D721Med (cell line): ENCODE data around the gene PRRG1.
"Not testable (repeated sequence)": the region's sequence is repeated elsewhere in the genome, so short reads cannot be mapped to it uniquely, and the experiment has no call there.

Experiments used
- DNase-seq: peaks from one replicate; pipeline ENCODE4 v3.0.0; 2011; ENCODE audit warnings: low spot score; ENCODE audit not compliant: insufficient read length
- FAIRE-seq: peaks from 2 replicates; lab custom pipeline; 2011; peaks lifted over from hg19 to GRCh38; lab: Jason Lieb, UNC
- CTCF ChIP-seq: IDR thresholded peaks from 2 replicates; pipeline ENCODE4 v1.5.1; 2012; ENCODE audit warnings: mild to moderate bottlenecking, control low read depth; ENCODE audit not compliant: insufficient read depth; ENCODE audit errors: missing control alignments

The PRRG1 gene

GRCh38 chrX:37407736-37408135 lies 58.6 kb downstream of the PRRG1 start:
- FAIRE-seq = no peak
- no peak for DNase-seq
- TF ChIP-seq CTCF = no peak

GRCh38 chrX:37409278-37409677 lies 60.1 kb downstream of the PRRG1 start:
- FAIRE-seq = no peak
- TF ChIP-seq CTCF = no peak
- DNase-seq = no peak

GRCh38 chrX:37420185-37420584 lies 71.0 kb downstream of the PRRG1 start:
- FAIRE-seq (no peak), DNase-seq (no peak)
- no peak for TF ChIP-seq CTCF

GRCh38 chrX:37420756-37421155 lies 71.6 kb downstream of the PRRG1 start:
- no peak for DNase-seq
- TF ChIP-seq CTCF = no peak
- no peak for FAIRE-seq

GRCh38 chrX:37424000-37424429 lies 74.9 kb downstream of the PRRG1 start:
- no peak for TF ChIP-seq CTCF
- FAIRE-seq (no peak), DNase-seq (no peak)

- FAIRE-seq (no peak), DNase-seq (no peak)
- TF ChIP-seq CTCF = no peak
Measured at GRCh38 chrX:37425370-37425769, 76.2 kb downstream of the PRRG1 start.

GRCh38 chrX:37428962-37429361 lies 79.8 kb downstream of the PRRG1 start:
- not testable (repeated sequence) for FAIRE-seq, DNase-seq

- no peak for TF ChIP-seq CTCF
- FAIRE-seq (no peak), DNase-seq (no peak)
Measured at GRCh38 chrX:37434362-37434761, 85.2 kb downstream of the PRRG1 start.
